NCI-H146 treated with DMSO at 0.1 percent for 48 hours (cell line): ENCODE measurements around the gene ST3GAL5.
A peak's percentile ranks its signal among the peaks of the same experiment; 100 is the strongest.
"Not testable (repeated sequence)": the region's sequence is repeated elsewhere in the genome, so short reads cannot be mapped to it uniquely, and the experiment has no call there.

Source experiments
- DNase-seq: peaks from one replicate; lab custom pipeline; 2025; ENCODE audit not compliant: unreplicated experiment; lab: John Stamatoyannopoulos, UW

ST3GAL5 gene

GRCh38 chr2:85840091-85840490, 48.7 kb downstream of the ST3GAL5 start:
- no peak for DNase-seq

GRCh38 chr2:85839461-85839860, 49.3 kb downstream of the ST3GAL5 start:
- no peak for DNase-seq

DNA sequence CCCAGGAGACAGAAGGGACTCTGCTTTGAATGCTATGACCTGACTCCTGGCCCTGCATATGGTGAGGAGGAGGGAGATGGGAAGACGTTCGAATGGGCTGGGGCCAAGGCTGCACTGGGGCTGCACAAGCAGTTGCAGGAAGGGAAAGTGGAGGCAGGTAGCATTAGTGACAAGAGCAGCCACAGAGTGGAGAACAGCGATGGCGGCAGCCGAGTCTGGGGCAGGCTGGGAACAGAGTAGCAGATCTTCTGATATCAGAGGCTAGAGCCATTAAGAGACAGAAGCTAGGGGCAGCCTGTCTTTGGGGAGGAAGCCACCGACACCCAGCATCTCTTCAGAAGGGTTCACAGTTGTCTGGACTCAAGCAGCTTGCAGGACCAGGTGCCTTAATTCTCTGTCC, 50.1 kb downstream of the ST3GAL5 start:
- no peak for DNase-seq

DNA sequence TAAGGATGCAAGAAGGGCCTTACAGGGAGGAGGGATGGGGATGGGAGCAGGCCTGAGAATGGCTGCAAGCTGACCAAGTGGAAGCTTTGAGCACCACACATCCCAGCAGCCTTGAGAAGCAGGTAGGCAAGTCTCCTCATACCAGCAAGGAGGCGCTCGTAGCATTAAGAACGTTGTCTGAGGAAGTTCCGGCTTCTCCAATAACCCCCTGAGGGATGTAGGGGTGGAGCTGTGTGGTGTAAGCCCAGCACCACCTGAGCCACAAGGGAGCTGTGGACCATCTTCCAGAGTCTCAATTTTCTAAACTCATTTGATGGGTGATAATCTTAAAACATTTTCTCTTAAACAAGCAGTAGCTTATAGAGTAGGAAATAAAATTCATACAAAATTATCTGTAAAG, 50.6 kb downstream of the ST3GAL5 start:
- no peak for DNase-seq

DNA sequence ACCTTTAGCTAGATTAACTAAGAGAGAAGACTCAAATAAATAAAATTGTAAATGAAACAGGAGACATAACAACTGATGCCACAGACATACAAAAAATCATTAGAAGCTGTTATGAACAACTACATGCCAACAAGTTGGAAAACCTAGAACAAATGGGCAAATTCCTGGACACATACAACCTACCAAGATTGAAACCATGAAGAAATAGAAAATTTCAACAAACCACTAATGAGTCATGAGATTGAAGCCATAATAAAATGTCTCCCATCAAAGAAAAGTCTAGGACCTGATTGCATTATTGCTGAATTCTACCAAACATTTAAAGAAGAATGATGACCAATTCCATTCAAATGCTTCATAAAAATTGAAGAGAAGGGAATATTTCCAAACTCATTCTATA, 54.3 kb downstream of the ST3GAL5 start:
- DNase-seq, result no peak

GRCh38 chr2:85831735-85832134, 57.1 kb downstream of the ST3GAL5 start:
- DNase-seq, result no peak

- DNase-seq, result no peak
These were observed 58.1 kb downstream of the ST3GAL5 start for GRCh38 chr2:85830645-85831044.

DNA sequence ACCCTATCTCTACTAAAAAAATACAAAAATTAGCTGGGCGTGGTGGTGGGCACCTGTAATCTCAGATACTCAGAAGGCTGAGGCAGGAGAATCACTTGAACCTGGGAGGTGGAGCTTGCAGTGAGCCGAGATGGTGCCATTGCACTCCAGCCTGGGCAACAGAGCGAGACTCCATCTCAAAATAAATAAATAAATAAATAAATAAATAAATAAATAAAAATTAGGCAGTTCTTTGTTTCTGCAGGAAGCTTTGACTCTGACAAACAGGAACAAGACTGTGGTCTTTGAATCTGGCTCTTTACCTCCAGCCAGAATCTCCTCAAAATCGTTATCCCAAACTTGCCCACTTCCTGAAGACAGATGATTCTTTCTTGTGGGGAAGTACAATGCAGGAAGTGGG, 59.4 kb downstream of the ST3GAL5 start:
- DNase-seq, result not testable (repeated sequence)

DNA sequence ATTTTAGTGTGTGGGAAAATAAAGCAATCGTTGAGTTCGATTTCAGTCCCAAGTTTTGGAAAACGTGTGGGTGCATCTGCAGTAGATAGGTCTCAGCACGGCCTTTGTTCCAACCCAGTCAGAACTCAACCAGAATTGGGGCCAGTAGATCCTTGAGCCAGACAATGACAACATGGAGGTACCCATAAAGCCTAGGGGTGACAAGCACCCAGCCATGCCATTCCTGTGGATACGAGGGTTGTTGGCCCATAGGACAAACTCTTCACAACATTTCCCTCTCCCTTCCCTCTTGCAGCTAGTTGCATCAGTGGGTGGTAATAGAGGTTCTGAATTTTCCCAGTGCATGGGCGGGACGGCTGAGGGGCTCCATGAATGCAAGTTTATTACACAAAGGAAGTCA, 60.1 kb downstream of the ST3GAL5 start:
- no peak for DNase-seq

GRCh38 chr2:85827879-85828569, 60.8 kb downstream of the ST3GAL5 start:
- DNase-seq, result no peak

GRCh38 chr2:85826990-85827878, 61.6 kb downstream of the ST3GAL5 start:
- DNase-seq, result peak; percentile 36

- no peak for DNase-seq
These were observed 64.8 kb downstream of the ST3GAL5 start for GRCh38 chr2:85823951-85824350.

- no peak for DNase-seq
These were observed 66.0 kb downstream of the ST3GAL5 start for GRCh38 chr2:85822766-85823165.

DNA sequence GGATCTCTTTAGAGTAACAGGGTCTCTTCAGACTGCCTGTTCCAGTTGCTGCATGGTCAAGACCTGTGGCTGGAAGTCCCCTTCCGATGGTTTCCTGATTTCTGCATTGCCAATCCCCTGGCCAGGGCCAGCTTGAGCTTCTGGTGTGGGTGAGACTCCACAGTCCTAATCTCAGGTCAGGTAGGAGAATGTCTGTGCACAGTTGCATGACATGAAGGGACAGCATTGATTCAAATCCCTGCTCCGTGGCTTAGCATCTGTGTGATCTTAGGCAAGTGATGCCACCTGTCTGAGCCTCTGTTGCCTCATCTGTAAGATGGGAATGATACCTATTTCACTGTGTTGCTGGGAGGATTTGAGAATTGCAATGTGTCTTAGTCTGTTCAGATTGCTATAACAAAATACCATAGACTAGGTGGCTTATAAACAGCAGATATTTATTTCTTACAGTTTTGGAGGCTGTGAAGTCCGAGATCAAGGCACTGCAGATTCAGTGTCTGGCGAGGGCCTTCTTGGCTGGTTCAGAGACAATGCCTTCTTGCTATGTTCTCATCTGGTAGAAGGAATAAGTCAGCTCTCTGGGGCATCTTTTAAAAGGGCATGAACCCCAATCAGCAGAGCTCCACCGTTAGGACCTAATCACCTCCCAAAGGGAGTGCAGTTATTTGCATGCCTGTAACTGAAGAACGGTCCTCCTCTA, 68.8 kb downstream of the ST3GAL5 start:
- no peak for DNase-seq

GRCh38 chr2:85814802-85815550, 73.8 kb downstream of the ST3GAL5 start:
- DNase-seq, result no peak

DNA sequence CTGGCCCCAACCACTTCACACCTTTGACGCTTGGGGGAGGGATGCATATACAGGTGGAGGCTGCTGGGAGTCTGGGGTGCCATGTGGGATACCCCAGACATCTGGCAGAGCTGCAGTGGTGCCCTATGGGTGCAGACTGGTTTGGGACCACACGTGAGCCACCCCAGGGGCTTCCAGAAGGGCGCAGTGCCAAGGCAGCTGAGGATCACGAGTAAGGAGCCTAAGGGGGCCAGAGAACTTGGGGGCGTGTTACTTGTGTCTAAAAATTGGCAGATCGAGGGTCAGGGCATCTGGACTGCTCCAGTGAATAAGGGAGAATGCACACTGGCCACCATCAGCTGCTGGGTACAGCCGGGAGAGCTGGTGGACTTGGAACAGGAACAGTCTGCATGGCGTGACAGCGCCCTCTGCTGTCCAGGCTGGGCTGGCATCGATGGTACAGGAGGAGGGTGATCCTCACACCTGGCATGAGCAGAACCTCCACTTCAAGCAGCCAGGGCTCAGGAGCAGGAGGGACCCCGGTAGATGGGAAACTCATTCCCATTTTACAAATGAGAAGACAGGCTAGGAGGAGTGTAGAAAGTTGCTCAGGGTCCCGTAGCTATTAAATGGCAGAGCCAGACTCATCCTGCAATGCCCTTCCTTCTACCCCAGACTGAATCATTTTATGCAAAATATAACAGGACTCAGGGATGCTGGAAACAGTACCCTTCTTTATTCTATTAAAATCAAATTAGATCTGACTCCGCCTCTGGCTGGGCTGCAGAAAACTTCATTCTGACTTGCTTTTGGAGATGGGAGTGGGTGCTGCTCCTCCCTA, 74.6 kb downstream of the ST3GAL5 start:
- DNase-seq, result peak; percentile 57

GRCh38 chr2:85813211-85813981, 75.4 kb downstream of the ST3GAL5 start:
- DNase-seq, result no peak

DNA sequence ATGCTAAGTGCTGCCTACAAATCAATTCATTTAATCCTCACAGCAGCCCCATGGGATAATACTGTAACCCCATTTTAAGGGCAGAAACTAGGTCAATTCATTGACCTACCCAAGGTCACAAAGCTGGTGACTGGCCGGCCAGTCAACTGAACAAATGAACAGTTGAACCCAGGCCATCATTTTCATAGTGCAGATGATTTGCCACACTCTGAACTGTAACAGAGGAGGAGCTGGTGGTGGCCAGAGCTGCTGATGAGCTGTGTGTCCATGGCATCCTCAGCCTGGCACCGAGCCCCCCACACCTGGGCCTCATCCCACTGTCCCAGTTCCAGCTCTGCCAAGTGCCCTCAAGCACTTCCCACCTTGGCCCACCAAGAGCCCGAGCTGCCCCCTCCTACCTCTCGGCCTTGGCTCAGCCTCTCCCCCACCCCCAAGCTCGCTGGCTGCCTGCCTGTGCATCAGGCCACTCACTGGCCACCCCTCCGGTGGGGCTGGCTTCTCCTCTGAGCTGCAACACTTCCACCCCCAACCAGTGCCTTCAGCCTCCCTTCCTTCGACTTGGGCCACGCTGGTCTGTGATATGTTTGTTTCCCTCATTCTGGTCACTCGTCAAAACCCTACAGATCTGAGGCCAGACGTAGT, 76.6 kb downstream of the ST3GAL5 start:
- no peak for DNase-seq
